GM21360 (cell line): ENCODE measurements around the gene GTF2H2.
"Not testable (repeated sequence)": the region's sequence is repeated elsewhere in the genome, so short reads cannot be mapped to it uniquely, and the experiment has no call there.

Experiments
- ATAC-seq: cut with Tn5 transposase; IDR thresholded peaks from one replicate; pipeline ENCODE4 v1.9.1; 2021; ENCODE audit warnings: mild to moderate bottlenecking, moderate library complexity; ENCODE audit not compliant: unreplicated experiment

GTF2H2 gene

GRCh38 chr5:71014176-71014575, 53.3 kb downstream of the GTF2H2 start:
- no peak for ATAC-seq

DNA sequence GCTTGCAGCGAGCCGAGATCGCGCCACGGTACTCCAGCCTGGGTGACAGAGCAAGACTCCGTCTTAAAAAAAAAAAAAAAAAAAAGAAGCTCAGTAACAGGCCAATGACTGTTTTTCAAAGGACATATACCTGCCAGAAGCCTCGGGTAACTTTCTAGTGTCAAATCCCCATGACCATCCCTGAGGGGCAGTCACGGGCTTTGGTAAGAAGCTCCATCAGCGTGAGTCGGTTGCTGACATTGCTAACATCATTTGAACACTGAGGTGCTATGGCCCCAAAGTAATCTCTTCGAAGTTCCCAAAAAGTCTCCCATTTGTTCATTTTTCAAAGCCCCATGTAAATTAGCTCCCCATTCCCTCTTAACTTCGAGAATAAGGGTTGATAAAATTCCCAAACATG, 53.9 kb downstream of the GTF2H2 start:
- no peak for ATAC-seq

- ATAC-seq = no peak
Observed at GRCh38 chr5:71011194-71011792, 56.2 kb downstream of the GTF2H2 start.

DNA sequence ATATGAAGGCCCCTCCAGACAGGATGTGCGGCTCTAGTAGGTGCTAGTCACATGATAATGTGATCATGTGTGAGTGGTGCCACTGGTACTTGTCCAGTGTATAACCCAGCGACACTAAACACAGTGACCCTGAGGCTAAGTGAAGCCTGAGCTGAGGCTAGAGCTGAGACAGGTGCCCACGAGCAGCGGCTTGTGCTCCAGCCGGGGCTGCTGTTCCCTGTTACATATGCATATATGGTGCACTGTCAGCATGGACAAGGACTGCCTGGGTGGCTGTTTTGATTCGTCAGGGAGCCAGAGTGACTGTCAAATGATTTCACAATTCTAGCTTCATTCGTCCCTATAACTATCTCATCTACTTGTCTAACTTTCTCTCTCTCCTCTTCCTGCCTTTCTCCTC, 60.5 kb downstream of the GTF2H2 start:
- ATAC-seq = not testable (repeated sequence)
